Astrocyte of the spinal cord (primary cell): Measurements from ENCODE around the gene ANKRD27.

Experiments
- DNase-seq: peaks from one replicate; pipeline ENCODE4 v3.0.0; 2011; ENCODE audit warnings: low read depth, low spot score
- H3K4me3 ChIP-seq: 2 replicates; pipeline ENCODE4 v1.5.1; 2011; ENCODE audit warnings: low read depth, mild to moderate bottlenecking, low read length, moderate library complexity
- CTCF ChIP-seq: IDR thresholded peaks from 2 replicates; pipeline ENCODE4 v1.5.1; 2012; ENCODE audit warnings: low read depth, mild to moderate bottlenecking, low read length, inconsistent platforms
- in situ Hi-C: cut with HindIII; loops from 2 replicates; pipeline ENCODE4 v1.10.0; 2017; ENCODE audit warnings: low sequenced_read_pairs

The ANKRD27 gene

GRCh38 chr19:32682317-32682716 is 7.3 kb upstream of the ANKRD27 start:
- in situ Hi-C loops, result no loop called here
- no peak for TF ChIP-seq CTCF
- H3K4me3 ChIP-seq, result no peak overlapping the region
- no peak for DNase-seq

- no peak overlapping the region for H3K4me3 ChIP-seq
- TF ChIP-seq CTCF, result no peak
- no peak for DNase-seq
- in situ Hi-C loops, result no loop called here
Observed at GRCh38 chr19:32680986-32681385, 6.0 kb upstream of the ANKRD27 start.

GRCh38 chr19:32677657-32678056 is 2.7 kb upstream of the ANKRD27 start:
- H3K4me3 ChIP-seq, result no peak overlapping the region
- in situ Hi-C loops, result no loop called here
- DNase-seq, result no peak
- TF ChIP-seq CTCF, result no peak

- no peak overlapping the region for H3K4me3 ChIP-seq
- TF ChIP-seq CTCF, result no peak
- in situ Hi-C loops, result no loop called here
- no peak for DNase-seq
Observed at GRCh38 chr19:32676895-32677359, 1.9 kb upstream of the ANKRD27 start.

- TF ChIP-seq CTCF, result no peak
- in situ Hi-C loops, result no loop called here
- DNase-seq, result no peak
- no peak overlapping the region for H3K4me3 ChIP-seq
Observed at GRCh38 chr19:32676186-32676894, 1.4 kb upstream of the ANKRD27 start.

GRCh38 chr19:32675720-32676185 is 773 bp upstream of the ANKRD27 start, which contains the start of gene RGS9BP:
RGS9BP (plus strand) TSS chr19:32675848; CDS start chr19:32676264, 416 bp downstream.
- TF ChIP-seq CTCF, result no peak
- H3K4me3 ChIP-seq, result peak within 1 kb of the TSS; percentile 75
- in situ Hi-C loops, result no loop called here
- peak; percentile 59 for DNase-seq
